ENCODE measurements around the gene VKORC1L1. TPM values are rescaled to one million over a fixed set of nuclear protein-coding genes. Genes with fewer than 3 reads are reported as not detected.
A peak's percentile ranks its signal among the peaks of the same experiment; 100 is the strongest.
"Not testable (repeated sequence)": the region's sequence is repeated elsewhere in the genome, so short reads cannot be mapped to it uniquely, and the experiment has no call there.

The VKORC1L1 gene
- total and polyA plus RNA-seq, 10 of the 15 experiments (the other 5 are each of a cell fraction or from before 2014, with no cell fraction given) = 3.3 to 18.8 (median 12.5) TPM

GRCh38 chr7:65840446-65840845 is 32.4 kb upstream of the VKORC1L1 start (continued):
- TF ChIP-seq SP1 (IDR thresholded peaks at IDR 0.05; ENCODE audit: low read depth, low read length) (no peak), RELA (IDR thresholded peaks at IDR 0.05; ENCODE audit: borderline replicate concordance, partially characterized antibody) (peak; percentile 20), NBN (IDR thresholded peaks at IDR 0.05) (0 out of 2 replicates have a peak, but pooled peaks have one; percentile 21), IRF4 (IDR thresholded peaks at IDR 0.05; ENCODE audit: low read depth, low read length) (0 out of 2 replicates have a peak, but pooled peaks have one; percentile 44), NFIC (IDR thresholded peaks at IDR 0.05; ENCODE audit: low read depth, low read length) (no peak), RB1 (IDR thresholded peaks at IDR 0.05; ENCODE audit: borderline replicate concordance) (peak; percentile 82; the same call in 1 of the 2 replicates), ZNF622 (IDR thresholded peaks at IDR 0.05) (no peak), YY1 (IDR thresholded peaks at IDR 0.05; ENCODE audit: low read depth, low read length) (peak; percentile 57; the same call in 1 of the 2 replicates)

- CTCF ChIA-PET = interaction anchor here (0.8 kb wide), 1 partner anchor 113 kb away, joined by 3 read pairs; no protein-coding TSS in a partner anchor
- POLR2A ChIA-PET = interaction anchor here (0.6 kb wide), 2 partner anchors 91 to 108 kb away, joined by 3 to 6 read pairs; no protein-coding TSS in a partner anchor
- H3K4me2 ChIP-seq (ENCODE audit: control insufficient read depth, insufficient read depth); ATAC-seq; H3K27ac ChIP-seq (ENCODE audit: control insufficient read depth, insufficient read depth); H3K79me2 ChIP-seq (ENCODE audit: control insufficient read depth, insufficient read depth, low read length); H3K4me3 ChIP-seq; H2AFZ ChIP-seq (ENCODE audit: control insufficient read depth, low read depth, low read length); BruUV-seq (replicated peaks); DNase-seq (ENCODE audit: low read depth, low spot score); H4K20me1 ChIP-seq (ENCODE audit: control insufficient read depth, insufficient read depth); H3K36me3 ChIP-seq (ENCODE audit: control insufficient read depth in 2 of 2, insufficient read depth in 2 of 2, low read length in 1 of 2); RAD21 ChIA-PET (ENCODE audit: unreplicated experiment); H3K9ac ChIP-seq (ENCODE audit: control insufficient read depth, insufficient read depth, low read length); intact Hi-C loops (cut with micrococcal nuclease; ENCODE audit: unreplicated experiment); H3K9me3 ChIP-seq (replicated peaks; ENCODE audit: control insufficient read depth, insufficient read depth, low read length); H3K27me3 ChIP-seq (replicated peaks in 1 of 2; ENCODE audit: control insufficient read depth in 2 of 2, insufficient read depth in 2 of 2, low read length in 1 of 2); in situ Hi-C loops (cut with MboI); H3K4me1 ChIP-seq (ENCODE audit: control insufficient read depth, insufficient read depth, low read length): not testable (repeated sequence)
- SMC1A ChIA-PET (ENCODE audit: uncharacterized antibody, unreplicated experiment) = interaction anchor here (1.5 to 6.6 kb wide), 2 partner anchors 92 to 121 kb away, joined by 3 to 44 read pairs; no protein-coding TSS in a partner anchor
- FAIRE-seq = peak; percentile 84
These were observed 29.3 kb upstream of the VKORC1L1 start for GRCh38 chr7:65843616-65844015.
